SIG-M5 (cell line): Measurements from ENCODE around the gene ARID4A.
A peak's percentile ranks its signal among the peaks of the same experiment; 100 is the strongest.
"Not testable (repeated sequence)": the region's sequence is repeated elsewhere in the genome, so short reads cannot be mapped to it uniquely, and the experiment has no call there.

Experiments
- DNase-seq: peaks from one replicate; lab custom pipeline; 2025; lab: John Stamatoyannopoulos, UW

ARID4A gene, protein sequence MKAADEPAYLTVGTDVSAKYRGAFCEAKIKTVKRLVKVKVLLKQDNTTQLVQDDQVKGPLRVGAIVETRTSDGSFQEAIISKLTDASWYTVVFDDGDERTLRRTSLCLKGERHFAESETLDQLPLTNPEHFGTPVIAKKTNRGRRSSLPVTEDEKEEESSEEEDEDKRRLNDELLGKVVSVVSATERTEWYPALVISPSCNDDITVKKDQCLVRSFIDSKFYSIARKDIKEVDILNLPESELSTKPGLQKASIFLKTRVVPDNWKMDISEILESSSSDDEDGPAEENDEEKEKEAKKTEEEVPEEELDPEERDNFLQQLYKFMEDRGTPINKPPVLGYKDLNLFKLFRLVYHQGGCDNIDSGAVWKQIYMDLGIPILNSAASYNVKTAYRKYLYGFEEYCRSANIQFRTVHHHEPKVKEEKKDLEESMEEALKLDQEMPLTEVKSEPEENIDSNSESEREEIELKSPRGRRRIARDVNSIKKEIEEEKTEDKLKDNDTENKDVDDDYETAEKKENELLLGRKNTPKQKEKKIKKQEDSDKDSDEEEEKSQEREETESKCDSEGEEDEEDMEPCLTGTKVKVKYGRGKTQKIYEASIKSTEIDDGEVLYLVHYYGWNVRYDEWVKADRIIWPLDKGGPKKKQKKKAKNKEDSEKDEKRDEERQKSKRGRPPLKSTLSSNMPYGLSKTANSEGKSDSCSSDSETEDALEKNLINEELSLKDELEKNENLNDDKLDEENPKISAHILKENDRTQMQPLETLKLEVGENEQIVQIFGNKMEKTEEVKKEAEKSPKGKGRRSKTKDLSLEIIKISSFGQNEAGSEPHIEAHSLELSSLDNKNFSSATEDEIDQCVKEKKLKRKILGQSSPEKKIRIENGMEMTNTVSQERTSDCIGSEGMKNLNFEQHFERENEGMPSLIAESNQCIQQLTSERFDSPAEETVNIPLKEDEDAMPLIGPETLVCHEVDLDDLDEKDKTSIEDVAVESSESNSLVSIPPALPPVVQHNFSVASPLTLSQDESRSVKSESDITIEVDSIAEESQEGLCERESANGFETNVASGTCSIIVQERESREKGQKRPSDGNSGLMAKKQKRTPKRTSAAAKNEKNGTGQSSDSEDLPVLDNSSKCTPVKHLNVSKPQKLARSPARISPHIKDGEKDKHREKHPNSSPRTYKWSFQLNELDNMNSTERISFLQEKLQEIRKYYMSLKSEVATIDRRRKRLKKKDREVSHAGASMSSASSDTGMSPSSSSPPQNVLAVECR

GRCh38 chr14:58298477-58299400 lies at the start of gene ARID4A:
TSS of gene ARID4A (plus strand) at chr14:58298555. CDS start at chr14:58299855, 1,300 bp downstream.
- DNase-seq = no peak

GRCh38 chr14:58249611-58250010 lies 48.7 kb upstream of the ARID4A start:
- no peak for DNase-seq

- DNase-seq = no peak
These were observed 40.2 kb upstream of the ARID4A start for GRCh38 chr14:58258156-58258555.

GRCh38 chr14:58262005-58262404 lies 36.4 kb upstream of the ARID4A start:
- not testable (repeated sequence) for DNase-seq

DNA sequence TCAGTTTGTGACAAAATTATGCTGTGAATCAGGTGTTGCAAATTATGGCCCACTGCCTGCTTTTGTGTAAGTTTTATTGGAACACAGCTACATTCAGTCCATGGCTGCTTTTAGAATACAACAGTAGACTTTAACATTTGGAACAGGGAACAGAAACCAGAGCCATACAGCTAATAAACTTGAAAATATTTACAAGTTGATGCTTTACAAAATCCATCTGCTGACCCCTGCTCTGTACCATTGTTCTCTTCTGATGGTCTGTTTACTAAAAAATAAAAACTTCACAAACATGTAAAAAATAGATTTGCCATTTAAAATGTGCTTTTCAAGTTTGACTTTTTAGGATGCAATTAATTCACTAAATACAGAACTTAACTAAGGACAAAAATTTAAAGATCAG lies 33.0 kb upstream of the ARID4A start:
- no peak for DNase-seq

DNA sequence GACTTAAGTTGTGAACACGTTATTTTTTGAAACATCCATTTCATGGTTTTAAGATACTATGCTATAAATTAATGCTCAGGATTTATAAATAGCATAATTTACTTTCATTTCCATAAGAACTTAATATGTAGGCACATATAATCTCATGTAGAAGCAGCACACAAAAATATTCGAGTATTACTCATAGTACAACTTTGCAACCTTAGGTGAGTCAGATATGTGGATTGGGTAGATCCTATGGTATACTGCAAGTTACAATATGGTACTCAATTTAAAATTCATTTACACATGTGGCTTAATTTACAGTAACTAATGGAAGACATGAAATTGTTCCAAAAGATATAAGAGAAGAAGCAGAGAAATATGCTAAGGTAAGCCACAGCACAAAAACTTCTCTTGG lies 27.7 kb upstream of the ARID4A start:
- DNase-seq = no peak

DNA sequence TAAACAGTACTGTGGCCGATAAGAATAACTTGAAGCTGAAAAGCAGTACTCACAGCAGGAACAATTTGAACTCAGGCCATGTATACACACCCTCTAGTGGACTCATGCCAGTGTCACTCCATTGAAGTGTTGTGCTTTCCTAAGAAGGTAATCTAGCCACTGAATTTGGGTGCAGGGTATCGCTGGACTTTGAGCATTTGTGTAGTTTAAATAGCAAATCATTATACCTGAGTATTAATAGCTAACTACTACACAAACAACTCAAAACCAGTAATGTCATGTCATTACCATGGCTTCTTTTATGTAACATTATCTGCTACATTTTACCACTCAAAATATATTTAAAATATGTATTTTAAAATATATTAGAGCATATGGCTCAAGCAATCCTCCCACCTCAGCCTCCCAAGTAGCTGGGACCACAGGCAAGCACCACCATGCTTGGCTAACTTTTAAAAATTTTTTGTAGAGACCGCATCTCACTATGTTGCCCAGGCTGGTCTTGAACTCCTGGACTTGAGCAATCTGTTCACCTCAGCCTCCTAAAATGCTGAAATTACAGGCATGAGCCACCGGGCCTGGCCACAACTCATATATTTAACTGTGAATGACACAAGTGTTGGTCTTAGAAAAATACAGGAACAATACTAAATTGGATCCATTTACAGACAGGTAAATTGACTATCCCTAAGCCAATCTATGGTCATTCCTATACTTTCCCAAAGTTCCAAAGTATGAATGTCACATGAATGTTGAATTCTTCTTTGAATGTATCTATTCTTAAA lies 25.6 kb upstream of the ARID4A start:
- DNase-seq = no peak

- DNase-seq = no peak
These were observed 23.5 kb upstream of the ARID4A start for GRCh38 chr14:58274881-58275280.

DNA sequence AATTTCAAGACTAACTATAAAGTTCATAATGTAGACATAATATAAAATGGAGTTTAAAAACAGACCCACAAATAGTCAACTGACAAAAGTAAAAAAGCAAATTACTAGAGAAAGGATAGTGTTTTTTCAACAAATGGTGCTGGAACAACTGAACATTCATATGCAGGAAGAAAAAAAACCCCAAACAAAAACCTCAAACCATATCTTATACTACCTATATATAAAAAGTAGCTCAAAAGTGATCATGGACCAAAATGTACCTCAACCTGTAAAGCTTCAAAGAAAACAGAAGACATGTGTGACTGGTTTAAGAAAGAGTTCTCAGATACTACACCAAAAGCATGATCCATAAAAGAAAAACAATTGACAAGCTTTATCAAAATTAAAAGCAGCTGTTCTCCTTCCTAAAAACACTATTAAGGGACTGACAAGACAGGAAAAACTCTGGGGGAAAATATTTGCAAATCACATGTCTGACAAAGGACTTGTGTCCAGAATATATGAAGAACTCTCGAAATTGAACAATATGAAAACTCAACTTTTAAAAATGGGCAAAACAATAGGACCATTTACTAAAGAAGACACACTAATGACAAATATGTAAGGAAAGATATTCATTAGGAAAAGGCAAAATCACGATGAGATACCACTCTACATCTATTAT lies 22.7 kb upstream of the ARID4A start:
- no peak for DNase-seq

DNA sequence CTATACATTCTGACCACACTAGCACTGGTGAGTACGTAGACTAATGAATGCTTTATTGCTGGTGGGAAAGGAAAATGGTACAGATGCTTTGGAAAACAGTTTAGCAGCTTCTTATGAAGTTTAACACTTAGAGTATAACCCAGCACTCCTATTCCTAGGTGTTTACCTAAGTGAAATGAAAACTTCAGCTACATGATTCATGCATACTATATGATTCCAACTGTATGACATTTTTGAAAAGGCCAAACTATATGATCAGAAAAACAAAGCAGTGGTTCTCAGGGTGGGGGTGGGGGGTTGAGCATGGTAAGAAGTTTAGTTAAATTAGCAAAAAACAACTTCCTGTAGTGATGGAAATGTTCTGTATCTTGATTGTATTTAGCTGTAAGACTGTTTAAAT lies 22.1 kb upstream of the ARID4A start:
- DNase-seq = no peak

DNA sequence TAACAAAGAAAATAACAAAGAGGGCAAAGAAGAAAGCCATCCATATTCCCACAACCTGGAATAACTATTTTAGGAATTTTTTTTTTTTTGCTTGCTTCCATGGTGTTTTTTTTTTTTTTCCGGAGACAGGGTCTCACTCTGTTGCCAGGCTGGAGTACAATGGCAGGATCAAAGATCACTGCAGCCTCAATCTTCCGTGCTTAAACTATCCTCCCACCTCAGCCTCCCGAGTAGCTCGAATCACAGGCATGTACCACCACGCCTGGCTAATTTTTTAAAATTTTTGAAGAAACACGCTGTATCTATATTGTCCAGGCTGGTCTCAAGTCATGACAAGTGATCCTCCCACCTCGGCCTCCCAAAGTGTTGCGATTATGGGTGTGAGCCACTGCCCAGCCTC lies 20.2 kb upstream of the ARID4A start:
- DNase-seq = no peak

- DNase-seq = peak; percentile 19
These were observed 17.2 kb upstream of the ARID4A start for GRCh38 chr14:58280954-58281787.

DNA sequence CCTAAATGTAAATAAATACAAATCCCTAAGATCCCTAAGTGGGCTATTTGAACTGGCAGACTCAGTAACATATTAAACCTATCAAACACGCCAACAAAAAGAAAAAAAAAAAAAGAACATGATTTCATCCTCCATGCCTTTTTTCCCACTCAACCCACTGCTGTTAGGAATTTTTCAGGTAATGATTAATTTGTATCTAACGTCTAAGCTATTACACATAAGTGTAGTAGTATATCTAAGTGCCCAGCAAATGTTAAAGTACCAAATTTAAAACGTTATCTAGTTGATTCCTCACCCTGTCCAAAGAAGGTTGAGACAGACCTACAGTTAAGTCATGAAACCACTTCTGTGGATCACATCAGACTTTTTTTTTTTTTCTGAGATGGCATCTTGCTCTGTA lies 16.4 kb upstream of the ARID4A start:
- no peak for DNase-seq

- no peak for DNase-seq
These were observed 15.3 kb upstream of the ARID4A start for GRCh38 chr14:58282925-58283593.

- no peak for DNase-seq
These were observed 14.6 kb upstream of the ARID4A start for GRCh38 chr14:58283730-58284129.

GRCh38 chr14:58285132-58285531 lies 13.2 kb upstream of the ARID4A start:
- no peak for DNase-seq

DNA sequence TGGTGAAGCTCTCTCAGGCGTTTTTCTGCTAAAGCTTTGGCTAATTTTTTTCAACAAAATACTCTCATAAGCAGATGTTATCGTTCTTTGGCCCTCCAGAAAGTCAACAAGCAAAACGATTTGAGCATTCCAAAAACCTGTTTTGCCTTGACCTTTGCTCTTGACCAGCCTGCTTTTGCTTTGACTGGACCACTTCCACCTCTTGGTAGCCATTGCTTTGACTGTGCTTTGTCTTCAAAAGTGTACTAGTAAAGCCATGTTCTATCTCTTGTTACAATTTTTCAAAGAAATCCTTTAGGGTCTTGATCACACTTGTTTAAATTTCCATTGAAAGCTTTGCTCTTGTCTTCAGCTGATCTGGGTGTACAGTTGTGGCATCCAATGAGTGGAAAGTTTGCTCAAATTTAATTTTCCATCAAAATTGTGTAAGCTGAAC lies 10.7 kb upstream of the ARID4A start:
- DNase-seq = no peak

DNA sequence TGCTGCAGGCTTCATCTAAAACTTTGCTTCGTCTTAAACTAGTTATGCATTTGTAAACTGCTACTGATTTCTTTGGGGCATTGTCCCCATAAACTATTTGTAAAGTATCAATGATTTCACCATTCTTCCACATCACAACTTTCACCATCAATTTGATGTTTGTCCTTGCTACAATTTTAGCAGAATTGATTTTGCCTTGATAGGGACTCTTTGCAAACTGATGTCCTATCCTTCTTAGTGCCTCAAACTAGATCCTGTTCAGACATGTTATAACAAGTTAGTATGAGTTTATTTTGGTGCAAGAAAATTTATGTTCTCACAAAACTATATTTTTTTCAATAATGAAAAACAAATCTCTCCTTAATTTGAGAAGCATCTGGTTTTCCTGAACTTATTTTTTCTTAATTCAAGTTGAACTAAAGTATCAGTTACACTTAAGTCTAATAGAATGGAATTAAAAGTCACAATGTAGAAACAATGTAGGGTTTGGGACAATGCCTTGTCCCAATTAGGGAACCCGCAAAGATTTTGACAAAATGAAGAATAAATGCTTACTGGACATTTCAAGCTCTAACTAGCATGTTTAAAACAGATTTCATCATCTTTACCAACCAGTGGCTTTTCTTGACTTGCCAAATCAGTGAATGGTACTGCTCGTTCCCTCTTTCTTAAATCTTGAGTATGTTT lies 10.1 kb upstream of the ARID4A start:
- no peak for DNase-seq
